Activated CD8-positive, alpha-beta memory T cell treated with anti-CD3 and anti-CD28 coated beads, Interleukin-2, amount 50 U/mL, for 4 hours (primary cell): Measurements from ENCODE around the gene HM13.
"Not testable (repeated sequence)": the region's sequence is repeated elsewhere in the genome, so short reads cannot be mapped to it uniquely, and the experiment has no call there.

ENCODE experiments used
- DNase-seq: peaks from one replicate; pipeline ENCODE4 v3.0.0-alpha.2; 2020

HM13 gene

DNA sequence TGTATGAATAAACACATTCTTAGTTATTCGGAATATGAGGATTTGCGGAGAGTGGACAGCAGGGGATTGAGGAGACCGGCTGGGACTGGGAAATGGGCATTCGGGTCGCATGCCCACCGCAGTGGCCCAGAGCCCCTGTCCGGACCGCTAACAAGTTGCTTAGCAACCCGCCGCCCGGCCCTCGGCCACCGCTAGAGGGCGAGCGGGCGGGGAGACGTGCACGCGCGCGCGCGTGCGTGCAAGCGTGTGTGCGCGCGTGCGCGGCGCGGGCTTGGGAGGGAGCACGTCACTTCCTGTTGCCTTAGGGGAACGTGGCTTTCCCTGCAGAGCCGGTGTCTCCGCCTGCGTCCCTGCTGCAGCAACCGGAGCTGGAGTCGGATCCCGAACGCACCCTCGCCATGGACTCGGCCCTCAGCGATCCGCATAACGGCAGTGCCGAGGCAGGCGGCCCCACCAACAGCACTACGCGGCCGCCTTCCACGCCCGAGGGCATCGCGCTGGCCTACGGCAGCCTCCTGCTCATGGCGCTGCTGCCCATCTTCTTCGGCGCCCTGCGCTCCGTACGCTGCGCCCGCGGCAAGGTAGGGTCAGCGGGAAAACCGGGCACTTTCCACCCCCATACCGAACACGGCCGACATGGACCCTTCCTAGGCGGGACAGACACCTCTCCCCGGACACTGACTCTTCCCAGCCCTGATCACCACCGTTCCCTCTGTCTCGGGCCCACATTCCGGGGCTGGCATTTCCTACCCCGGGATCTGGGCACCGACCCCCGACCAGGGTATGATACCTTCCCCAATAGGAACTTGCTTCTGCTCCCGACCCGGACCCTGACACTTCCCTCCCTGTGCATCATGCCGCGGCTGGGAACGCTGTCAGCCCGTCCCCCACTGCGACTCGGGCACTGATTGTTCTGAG, at the start of gene HM13:
Gene HM13 (plus strand): TSS at position 289 of the 918 bp plus-strand sequence. CDS start 110 bp downstream, at position 399.
- DNase-seq, result peak; percentile 87

- not testable (repeated sequence) for DNase-seq
Observed at GRCh38 chr20:31470946-31471345, 43.3 kb upstream of the HM13 start.

DNA sequence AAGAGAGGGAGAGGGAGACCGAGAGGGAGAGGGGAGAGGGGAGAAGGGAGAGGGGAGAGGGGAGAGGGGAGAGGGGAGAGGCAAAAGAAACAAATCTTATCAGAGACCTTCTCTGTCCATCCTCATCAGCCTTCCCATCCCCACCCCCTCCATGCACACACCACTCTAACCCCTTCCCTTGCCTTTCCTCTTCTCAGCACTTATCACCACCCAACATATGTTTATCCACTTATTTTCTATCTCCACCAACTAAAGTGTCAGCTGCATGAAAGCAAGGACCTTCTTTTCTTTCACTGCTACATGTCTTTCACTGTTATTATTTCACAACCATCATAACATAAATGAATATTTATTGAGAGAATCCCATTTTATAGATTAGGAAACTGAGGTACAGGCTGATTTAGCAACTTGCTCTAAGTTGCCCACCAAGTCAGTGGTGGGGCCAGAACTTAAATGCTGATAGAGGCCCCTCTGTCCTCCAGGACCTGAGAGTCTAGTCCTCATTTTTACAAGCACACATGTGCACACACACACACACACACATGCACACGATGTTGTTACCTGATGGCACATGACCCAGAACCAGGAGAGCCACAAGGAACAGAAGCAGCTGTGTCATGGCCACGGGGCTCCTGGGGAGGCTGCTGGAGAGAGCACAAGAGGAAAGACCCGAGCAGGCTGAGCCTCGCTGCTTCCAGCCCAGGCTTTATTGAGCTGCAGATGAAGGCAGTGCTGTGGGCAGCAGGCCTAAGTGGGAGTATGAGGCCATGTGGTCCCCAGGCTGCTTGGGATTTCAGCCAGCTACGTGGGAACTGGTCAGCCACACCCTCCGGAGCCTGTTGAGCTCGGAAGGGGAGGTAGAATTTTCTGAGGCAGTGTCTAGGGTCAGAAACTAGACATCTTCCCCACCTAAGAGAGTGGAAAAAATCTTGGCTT, 41.6 kb upstream of the HM13 start:
- DNase-seq, result no peak

- no peak for DNase-seq
Observed at GRCh38 chr20:31473331-31474096, 40.7 kb upstream of the HM13 start.

DNA sequence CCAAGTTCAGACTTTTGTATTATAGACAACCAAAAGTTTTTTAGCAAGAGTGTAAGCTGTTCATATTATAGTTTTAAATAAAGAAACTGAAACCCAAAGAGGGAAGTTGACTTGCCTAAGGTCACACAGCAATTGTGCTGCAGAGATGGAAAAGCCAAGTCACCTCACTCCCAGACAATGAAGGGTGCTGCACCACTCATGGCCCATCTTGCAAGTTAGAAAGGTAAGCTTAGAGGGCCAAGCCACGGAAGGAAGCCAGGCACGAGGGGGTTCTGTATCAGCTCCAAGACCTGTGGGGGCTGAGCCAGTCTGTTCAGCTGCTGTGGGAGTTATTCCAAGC, 40.2 kb upstream of the HM13 start:
- DNase-seq, result no peak

GRCh38 chr20:31474758-31475427, 39.3 kb upstream of the HM13 start, which contains the start of the genes DEFB124 and REM1:
TSS of gene DEFB124 (minus strand) at chr20:31475127. CDS start at chr20:31473013, 2,114 bp downstream.
TSS of gene REM1 (plus strand) at chr20:31475288. CDS start at chr20:31476446, 1,158 bp downstream.
- no peak for DNase-seq

GRCh38 chr20:31475472-31476293, 38.6 kb upstream of the HM13 start:
- no peak for DNase-seq

- no peak for DNase-seq
Observed at GRCh38 chr20:31476294-31476585, 38.0 kb upstream of the HM13 start.

GRCh38 chr20:31476643-31477215, 37.5 kb upstream of the HM13 start:
- no peak for DNase-seq

DNA sequence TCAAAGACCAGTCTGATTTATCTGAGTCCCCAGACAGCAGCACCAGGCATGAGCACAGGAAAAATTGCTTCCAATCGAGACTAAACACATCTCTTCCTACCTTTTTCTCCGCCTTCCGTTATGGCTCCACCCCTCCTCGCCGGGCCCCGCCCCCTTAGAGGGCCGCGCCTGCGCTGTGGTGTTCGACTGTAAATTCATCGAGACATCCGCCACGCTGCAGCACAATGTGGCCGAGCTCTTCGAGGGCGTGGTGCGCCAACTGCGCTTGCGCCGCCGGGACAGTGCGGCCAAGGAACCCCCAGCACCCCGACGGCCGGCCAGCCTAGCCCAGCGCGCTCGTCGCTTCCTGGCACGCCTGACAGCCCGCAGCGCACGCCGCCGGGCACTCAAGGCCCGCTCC, 30.2 kb upstream of the HM13 start:
- no peak for DNase-seq

GRCh38 chr20:31485450-31486339, 28.5 kb upstream of the HM13 start:
- no peak for DNase-seq

DNA sequence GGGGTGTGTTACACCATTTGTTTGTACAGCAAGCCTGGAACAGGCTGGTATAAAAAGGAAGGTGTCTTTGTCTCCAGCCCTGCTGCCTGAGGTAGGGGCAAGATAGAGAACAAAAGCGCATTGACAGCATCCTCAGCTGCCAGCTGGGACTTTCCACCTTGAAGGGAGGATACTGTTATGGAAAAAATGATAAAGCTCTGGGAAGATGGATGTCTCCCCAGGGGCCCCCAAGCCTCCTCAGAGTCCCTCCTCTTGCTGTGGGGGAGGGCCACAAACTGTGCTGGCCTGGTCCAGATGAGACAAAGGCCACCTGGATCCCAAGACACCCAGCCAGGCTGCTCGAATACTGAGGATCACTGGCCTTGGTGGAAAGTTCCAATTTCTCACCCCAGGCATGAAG, 26.1 kb upstream of the HM13 start:
- DNase-seq, result no peak

DNA sequence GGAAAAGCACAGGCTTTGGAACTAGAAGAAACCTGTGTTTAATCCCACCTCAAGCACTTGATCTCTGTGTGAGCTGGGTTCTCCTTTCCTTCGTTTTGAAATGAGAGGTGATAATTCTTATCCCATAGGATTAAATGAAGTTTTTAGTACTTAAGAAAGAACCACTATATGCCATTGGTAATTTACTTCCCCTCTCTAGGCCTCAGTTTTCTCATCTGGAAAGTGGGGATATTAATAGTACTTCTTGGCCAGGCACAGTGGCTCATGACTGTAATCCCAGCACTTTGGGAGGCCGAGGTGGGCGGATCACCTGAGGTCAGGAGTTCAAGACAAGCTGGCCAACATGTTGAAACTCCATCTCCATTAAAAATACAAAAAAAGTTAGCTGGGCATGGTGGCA, 25.1 kb upstream of the HM13 start:
- no peak for DNase-seq

GRCh38 chr20:31490752-31491151, 23.5 kb upstream of the HM13 start:
- DNase-seq, result no peak

DNA sequence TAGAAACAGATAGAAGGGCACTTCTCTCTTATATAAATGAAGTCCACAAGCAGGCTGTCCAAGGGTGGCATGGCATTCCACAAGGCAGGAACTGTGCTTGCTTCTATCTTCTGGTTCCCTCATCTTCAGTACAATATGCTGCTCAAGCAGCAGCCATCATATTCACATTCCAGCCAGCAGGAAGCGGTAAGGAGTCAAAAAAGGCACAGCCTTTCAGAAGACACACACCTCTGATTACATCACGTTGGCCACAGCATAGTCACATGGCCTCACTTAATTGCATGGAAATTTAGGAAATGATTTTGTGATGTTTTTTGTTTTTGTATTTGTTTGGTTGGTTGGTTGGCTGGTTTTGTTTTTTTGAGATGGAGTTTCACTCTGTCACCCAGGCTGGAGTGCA, 20.1 kb upstream of the HM13 start:
- DNase-seq, result no peak

DNA sequence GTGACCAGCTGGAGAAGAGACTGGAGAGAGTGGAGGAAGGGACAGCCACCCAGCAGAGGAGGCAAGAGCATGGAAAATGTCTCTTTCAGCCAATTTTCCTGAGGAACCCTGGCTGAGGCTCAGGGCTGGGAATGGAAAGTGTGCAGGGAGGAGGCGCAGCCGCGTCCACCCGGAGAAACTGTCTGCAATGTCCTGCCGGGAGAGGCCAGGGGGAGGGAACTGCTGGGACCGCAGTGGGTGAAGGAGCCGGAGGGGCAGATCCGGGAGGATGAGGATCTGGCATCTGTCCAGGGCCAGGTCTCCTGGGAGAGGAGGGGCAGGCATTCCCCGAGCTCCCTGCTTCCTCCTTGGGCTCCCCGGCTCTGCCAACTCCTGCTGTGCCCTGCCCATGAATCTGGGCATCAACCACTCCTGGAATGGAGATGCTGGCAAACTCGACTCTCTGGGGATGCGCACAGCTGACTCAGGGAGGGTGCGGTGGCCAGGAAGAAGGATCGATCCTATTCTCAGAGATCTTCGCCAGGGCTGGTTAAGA, 17.4 kb upstream of the HM13 start:
- DNase-seq, result no peak

- DNase-seq, result no peak
Observed at GRCh38 chr20:31497838-31498540, 16.3 kb upstream of the HM13 start.

- no peak for DNase-seq
Observed at GRCh38 chr20:31500527-31500926, 13.7 kb upstream of the HM13 start.
